Measurements from ENCODE around the gene TFAP2A.

TFAP2A gene

DNA sequence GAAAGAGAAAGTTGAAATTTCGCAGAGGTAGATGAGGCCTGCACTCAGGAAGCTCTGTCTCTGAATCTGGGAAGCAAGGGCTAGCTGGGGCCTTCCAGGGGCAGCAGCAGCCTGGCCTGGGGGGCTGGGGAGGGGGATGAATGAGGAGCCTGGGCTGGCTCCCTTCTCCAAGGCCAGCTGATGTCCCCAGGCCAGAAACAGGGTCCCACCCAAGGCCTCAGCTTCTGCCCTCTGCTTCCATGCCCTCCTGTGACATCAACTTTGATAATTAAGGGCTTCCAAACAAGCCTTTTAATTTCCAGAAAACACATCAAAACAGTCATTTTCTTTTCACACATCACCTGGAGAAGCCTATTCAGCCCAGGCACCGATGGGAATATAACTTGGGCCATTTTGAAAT is 15.4 kb downstream of the TFAP2A start:
- no peak for DNase-seq (ENCODE audit: low read depth)

DNA sequence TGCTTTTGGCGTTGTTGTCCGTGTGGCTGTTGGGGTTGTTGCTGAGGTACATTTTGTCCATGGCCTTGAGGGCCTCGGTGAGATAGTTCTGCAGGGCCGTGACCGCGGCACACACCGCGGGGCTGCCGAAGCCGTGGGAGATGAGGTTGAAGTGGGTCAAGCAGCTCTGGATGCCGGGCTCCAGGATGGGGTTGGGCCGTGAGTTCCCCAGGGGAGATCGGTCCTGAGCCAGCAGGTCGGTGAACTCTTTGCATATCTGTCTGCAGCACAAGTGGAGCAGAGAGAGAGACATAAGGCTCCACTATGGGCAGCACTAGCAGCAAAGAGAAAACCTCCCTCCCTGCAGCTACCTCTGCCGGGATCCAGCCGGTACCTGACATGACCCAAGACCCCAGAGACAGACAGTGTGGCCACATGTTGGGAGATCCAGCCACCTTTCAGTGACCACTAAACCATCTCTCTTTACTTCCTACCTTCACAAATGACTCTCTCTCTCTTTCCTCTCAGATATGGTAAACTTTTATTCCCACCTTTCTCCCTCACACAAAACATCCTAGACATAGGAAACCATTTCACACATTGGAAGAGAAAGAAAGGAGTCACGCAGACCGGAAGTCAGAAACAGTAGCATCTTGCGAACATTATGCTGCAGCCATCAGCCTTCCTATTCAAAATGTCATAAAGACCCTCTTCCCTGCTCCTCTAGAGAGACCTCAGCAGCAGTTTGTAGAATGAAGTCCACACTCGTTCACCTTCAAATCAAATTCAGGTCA is 16.2 kb downstream of the TFAP2A start:
- no peak for DNase-seq (ENCODE audit: low read depth)

DNA sequence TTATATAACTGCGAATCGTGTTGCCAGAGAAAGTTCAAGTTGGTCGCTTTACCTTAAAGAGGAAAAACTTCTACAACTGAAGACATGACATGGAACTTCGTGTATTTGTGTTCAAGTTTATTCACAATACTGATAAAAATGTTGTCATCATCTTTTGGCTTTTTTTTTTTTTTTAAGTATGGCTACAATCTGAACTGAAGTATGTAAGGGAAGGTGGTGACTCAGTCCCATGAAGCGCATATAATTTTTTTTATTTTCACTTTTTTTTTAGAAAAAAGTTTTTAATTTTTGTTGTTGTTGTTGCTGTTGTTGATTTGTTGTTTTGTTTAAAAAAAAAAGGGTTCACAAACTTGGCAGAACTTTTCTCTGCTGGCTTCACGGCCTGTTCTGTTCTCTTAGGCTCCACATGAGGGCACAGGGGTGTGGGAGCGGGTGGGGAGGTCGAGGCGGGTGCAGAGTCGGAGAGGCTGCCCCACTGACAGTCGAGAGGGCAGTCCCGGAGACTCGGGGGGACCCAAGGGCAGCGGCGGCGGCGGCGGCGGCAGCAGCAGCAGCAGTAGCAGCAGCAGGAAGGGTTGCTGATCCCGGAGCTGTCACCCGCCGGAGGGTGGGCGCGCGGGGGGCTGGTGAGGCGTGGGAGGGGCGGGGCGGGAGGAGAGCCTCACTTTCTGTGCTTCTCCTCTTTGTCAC is 17.0 kb downstream of the TFAP2A start:
- DNase-seq (ENCODE audit: low read depth): no peak

- no peak for DNase-seq (ENCODE audit: low read depth)
Measured at GRCh38 chr6:10396785-10397184, 18.1 kb downstream of the TFAP2A start.

DNA sequence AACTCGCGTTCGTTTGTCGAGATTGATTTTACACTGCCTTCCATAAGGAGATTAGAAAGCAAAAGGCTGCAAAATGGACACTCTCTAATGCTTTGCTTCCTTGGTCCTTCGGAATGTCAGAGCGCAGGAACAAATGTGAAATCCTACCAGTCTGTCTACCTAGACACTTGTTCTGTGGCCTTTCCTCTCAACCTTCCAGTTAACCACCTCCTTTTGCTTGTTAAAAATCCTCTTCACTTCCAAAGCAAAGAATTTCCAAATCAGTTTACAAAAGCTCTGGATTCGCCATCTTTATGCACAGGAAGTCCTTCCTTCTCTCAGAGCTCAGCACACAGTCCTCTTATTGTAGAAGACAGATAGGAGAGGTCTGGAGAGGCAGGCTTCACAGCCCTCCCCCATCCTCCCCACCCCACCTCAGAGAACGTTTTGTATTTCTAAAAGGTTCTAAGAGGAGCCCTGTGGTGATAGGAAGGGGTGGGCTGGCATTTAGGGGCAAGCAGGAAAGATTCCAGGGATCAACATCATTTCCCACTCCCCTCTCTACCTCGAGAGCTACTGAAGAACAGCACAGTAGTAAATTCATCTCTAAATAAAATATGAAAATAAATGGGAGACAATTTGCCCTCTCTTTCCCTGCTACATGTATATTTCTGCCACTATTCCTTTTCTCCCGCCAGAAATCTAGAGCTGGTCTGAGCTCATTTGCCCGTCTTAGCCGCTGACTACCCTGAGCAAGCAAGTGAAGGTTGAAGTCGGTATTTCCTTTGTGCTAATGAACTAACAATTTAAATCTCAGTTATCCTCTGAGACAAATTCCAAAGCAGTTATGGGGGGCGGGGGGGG is 18.9 kb downstream of the TFAP2A start:
- DNase-seq (ENCODE audit: low read depth): no peak

GRCh38 chr6:10395171-10395703 is 19.6 kb downstream of the TFAP2A start:
- DNase-seq (ENCODE audit: low read depth): no peak

- no peak for DNase-seq (ENCODE audit: low read depth)
Measured at GRCh38 chr6:10393544-10394225, 21.2 kb downstream of the TFAP2A start.

DNA sequence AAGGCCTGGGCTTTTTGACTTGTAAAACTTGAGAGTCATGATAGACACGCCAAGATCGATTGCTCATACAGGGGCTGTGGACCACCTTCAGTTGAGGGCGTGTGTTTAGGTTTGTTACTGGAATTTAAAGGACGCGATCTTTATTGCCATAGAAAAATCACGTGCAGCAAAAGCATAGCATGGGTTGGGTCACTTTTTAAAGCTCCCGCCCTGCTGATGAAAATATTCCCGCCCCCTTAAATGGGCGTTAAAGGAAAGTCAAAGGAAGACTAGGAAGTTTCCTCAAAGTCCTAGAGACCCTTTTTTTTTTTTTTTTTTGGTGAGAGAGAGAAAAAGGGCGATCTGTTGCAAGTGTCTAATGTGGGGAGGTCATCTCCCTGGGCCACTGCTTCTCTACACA is 23.1 kb downstream of the TFAP2A start:
- no peak for DNase-seq (ENCODE audit: low read depth)

GRCh38 chr6:10391299-10391630 is 23.6 kb downstream of the TFAP2A start:
- no peak for DNase-seq (ENCODE audit: low read depth)

- DNase-seq (ENCODE audit: low read depth): no peak
Measured at GRCh38 chr6:10390495-10391298, 24.2 kb downstream of the TFAP2A start.

GRCh38 chr6:10389739-10390494 is 25.0 kb downstream of the TFAP2A start:
- no peak for DNase-seq (ENCODE audit: low read depth)

GRCh38 chr6:10386756-10387654 is 27.9 kb downstream of the TFAP2A start:
- no peak for DNase-seq (ENCODE audit: low read depth)

GRCh38 chr6:10386220-10386619 is 28.7 kb downstream of the TFAP2A start:
- DNase-seq (ENCODE audit: low read depth): no peak

- no peak for DNase-seq (ENCODE audit: low read depth)
Measured at GRCh38 chr6:10385524-10386132, 29.2 kb downstream of the TFAP2A start.

DNA sequence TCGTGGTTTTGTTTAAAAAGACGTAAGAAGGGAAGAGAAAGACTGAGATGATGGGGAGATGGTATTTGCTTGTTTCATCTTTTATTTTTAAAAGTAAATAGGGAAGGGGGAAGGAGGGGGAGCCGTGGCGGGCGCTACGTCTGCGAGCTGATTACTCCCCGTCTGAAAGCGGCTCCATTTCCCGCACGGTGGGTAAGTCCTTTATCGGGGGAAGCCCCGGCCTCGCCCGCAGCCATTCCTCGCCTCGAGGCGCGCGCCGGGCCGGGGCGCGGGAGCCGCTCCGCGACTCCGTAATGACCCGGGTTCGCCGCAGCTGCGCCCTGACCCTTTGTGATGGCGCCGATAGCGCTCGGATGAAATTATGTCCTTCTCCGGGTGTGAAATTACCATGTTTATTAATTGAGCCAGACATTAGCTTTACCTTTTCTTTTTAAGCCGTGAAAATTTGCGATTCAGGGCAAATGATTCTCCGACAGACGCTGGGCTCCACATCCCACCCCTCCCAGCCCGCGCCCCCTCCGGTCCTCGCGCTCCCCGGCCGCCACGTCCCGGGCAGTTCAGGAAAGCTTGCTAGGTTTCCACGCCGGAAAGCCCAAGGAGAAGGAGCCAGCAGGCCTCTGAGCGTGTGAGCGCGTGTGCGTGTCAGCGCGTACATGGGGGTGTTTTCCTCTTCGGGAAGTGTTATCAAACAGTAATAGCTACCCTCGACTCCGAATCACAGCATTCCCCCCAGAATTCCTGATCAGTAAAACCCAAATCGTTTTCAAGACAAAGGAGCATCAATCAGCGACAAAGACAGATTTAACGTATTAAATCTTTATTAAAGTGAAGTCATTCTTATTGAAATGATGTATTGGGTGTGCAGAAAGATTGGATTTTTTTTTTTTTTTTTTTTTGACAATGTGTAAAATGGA is 30.0 kb downstream of the TFAP2A start:
- no peak for DNase-seq (ENCODE audit: low read depth)

DNA sequence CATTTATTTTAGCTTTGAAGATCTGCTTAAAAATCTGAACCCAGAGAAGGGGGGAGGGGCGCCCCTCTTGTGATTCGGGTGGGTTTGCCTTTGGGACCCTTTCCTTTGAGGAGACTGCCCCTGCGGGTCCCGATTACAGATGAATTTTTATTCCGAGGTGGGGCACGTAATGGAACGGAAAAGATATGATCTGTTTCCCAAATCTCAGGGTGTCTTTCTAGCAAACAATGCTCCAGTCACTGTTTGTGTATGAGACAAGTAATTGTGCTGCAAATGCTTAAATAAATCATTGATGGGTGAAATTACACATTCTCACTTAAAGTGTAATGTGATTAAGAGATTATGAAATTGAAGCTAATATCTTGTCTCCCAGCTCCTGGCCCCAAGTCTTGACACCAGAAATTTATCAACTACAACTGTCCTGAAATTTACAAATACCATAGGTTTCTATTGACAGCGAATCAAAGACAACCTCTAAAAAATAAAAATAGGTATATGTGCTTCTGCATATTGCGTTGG is 30.7 kb downstream of the TFAP2A start:
- no peak for DNase-seq (ENCODE audit: low read depth)

DNA sequence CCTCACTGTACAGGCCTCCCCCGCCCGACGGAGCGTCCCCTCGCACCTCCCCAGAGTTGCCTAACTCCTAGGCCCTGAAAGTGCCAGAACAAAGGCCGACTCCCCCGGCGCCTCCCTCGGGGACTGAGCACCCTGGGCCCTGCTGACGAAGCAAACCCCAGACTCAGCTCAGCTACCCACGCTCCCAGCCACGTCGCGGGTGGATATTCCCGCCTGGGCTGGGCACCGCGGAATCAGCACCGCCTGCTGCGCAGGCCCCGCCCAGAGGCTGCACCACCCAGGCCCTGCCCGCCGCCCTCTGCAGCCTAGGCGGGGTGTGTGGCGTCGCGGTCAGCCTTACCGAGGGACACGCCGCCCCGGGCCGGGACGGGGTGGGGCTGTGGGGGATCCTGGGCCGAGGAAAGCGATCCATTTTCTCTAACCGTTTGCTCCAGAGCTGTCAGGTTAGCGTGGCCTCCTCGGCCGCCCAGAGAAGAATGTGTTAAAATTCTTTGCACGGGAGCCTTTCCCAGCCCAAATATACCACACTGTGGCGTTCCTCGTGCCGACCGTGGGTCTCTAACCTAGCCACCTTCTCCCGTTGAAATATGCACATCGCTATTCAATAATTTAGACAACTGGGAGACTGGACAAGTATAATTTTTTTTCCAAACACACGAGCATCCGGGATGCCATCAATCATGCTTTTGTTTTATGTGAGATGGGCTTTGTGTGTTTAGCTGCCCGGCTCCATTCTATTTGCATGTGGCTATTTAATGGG is 31.4 kb downstream of the TFAP2A start:
- DNase-seq (ENCODE audit: low read depth): no peak

Data from activated T-cell treated with anti-CD3 and anti-CD28 coated beads for 1 hour (primary cell).